ENCODE results near the gene LDB3. TPM values are rescaled to one million over a fixed set of nuclear protein-coding genes. Genes with fewer than 3 reads are reported as not detected.

LDB3 gene
- total and polyA plus RNA-seq, 2 of the 8 experiments (the other 6 are each of a cell fraction or from before 2014, with no cell fraction given) = 0.20 to 0.43 TPM

DNA sequence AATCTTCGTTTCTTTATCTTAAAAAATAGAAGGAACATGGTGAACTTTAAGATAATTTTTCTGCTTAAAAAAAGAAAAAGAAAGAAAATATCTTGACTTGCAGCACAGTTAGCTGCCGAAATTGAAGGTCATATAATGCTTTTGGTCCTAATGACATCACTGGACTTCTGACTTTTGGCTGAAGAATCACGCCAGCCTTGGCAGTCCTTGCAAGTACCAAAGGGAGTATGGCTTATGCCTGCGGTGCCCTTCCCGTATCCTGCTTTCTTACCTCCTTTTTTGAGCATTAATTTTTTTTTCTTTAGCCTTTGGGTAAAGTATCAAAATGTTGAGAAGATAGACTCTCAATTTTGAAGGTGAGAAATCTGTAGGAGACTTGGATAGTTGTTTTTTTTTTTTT is 95.1 kb downstream of the LDB3 start:
- no peak overlapping the region for H3K23ac ChIP-seq (ENCODE audit: insufficient read length)
- no peaks in the 10 kb centered on the region for H3K36me3 ChIP-seq (ENCODE audit: control insufficient read depth in 2 of 4, insufficient read depth in 4 of 4, low read length in 3 of 4)
- H3K4me3 ChIP-seq (ENCODE audit: extremely low read depth in 1 of 4, insufficient read depth in 2 of 4, low read depth in 3 of 4, low read length in 4 of 4) = no peak overlapping the region
- no peak overlapping the region; a peak in 1 of 7 replicates for H3K9ac ChIP-seq (replicated peaks in 1 of 4; ENCODE audit: extremely low read depth in 1 of 4, low read depth in 3 of 4, low read length in 3 of 4)
- peaks cover 4 to 18% (median 14%) of the 10 kb centered on the region in 4 experiments; a peak in 6 of 7 replicates for H3K4me1 ChIP-seq (replicated peaks in 1 of 4; ENCODE audit: control insufficient read depth in 3 of 4, insufficient read depth in 4 of 4, low read length in 3 of 4)
- ChIA-PET POLR2A (ENCODE audit: partially characterized antibody) (interaction anchor here (1.1 to 1.6 kb wide), 2 partner anchors 12 to 64 kb away, joined by 4 read pairs; no protein-coding TSS in a partner anchor), CTCF (ENCODE audit: partially characterized antibody) (interaction anchor here (0.6 to 1.3 kb wide), 4 partner anchors 44 to 136 kb away, joined by 3 read pairs; no protein-coding TSS in a partner anchor)
- no peak overlapping the region for H2AK5ac ChIP-seq (ENCODE audit: low read depth, low read length)
- H2BK20ac ChIP-seq (ENCODE audit: low read length) = no peak overlapping the region
- no peak overlapping the region for H2BK5ac ChIP-seq (ENCODE audit: low read depth, low read length)
- FAIRE-seq (no peak), DNase-seq (ENCODE audit: low read depth in 1 of 2, low spot score in 2 of 2) (no peak)
- peaks cover 52 to 100% of the 10 kb centered on the region in 2 experiments for H3K79me2 ChIP-seq (ENCODE audit: control insufficient read depth in 1 of 2, insufficient read depth in 2 of 2, low read length in 2 of 2)
- no peak overlapping the region for H2BK120ac ChIP-seq (replicated peaks; ENCODE audit: low read depth, low read length)
- peaks cover 3% of the 10 kb centered on the region; the same call in 1 of the 2 replicates for H3K79me1 ChIP-seq (ENCODE audit: low read depth, low read length)
- H3K27me3 ChIP-seq (replicated peaks in 1 of 4; ENCODE audit: control insufficient read depth in 3 of 4, extremely low read depth in 1 of 4, insufficient read depth in 3 of 4, low read length in 3 of 4) = no peaks in the 10 kb centered on the region
- H3K56ac ChIP-seq (replicated peaks; ENCODE audit: insufficient read length, low read depth, low read length) = no peak overlapping the region
- H2BK12ac ChIP-seq (ENCODE audit: low read depth, low read length) = no peak overlapping the region
- no peak overlapping the region for H3K14ac ChIP-seq (ENCODE audit: insufficient read length)
- H4K91ac ChIP-seq (replicated peaks; ENCODE audit: insufficient read length, low read length) = no peak overlapping the region
- H3K23me2 ChIP-seq (ENCODE audit: low read depth, low read length) = no peaks in the 10 kb centered on the region; the same call in 1 of the 2 replicates
- no peak overlapping the region for H4K5ac ChIP-seq (ENCODE audit: insufficient read length, low read depth, low read length)
- no peak overlapping the region for H2AFZ ChIP-seq (ENCODE audit: low read length)
- H4K8ac ChIP-seq (ENCODE audit: extremely low read depth, insufficient read depth, low read length) = no peak overlapping the region
- no peak overlapping the region for H3K27ac ChIP-seq (ENCODE audit: low read depth, low read length)
- TF ChIP-seq SRF (IDR thresholded peaks at IDR 0.05; ENCODE audit: low read depth, low read length) (no peak), KDM5A (IDR thresholded peaks at IDR 0.05; ENCODE audit: low read length) (no peak), EP300 (IDR thresholded peaks at IDR 0.05; ENCODE audit: borderline replicate concordance in 1 of 2, low read depth in 2 of 2, low read length in 2 of 2) (no peak), EGR1 (IDR thresholded peaks at IDR 0.05; ENCODE audit: borderline replicate concordance, low read depth, low read length) (no peak), POU5F1 (IDR thresholded peaks at IDR 0.05; ENCODE audit: low read depth, low read length) (no peak), JUN (IDR thresholded peaks at IDR 0.05; ENCODE audit: low read depth, low read length) (no peak)
- no peak overlapping the region for H3K18ac ChIP-seq (ENCODE audit: extremely low read depth, low read length)
- H3K4me2 ChIP-seq (ENCODE audit: insufficient read depth in 1 of 2, low read depth in 2 of 2, low read length in 2 of 2) = no peak overlapping the region
- no peaks in the 10 kb centered on the region for H3K9me3 ChIP-seq (ENCODE audit: insufficient read depth in 2 of 2, low read depth in 1 of 2, low read length in 1 of 2)
- 85% methylated on average over 5 of the region's 5 CpGs; no CpG with 5 or more reads in 1 of the 2 experiments for WGBS, 2 experiments (ENCODE audit: extremely low coverage in 1 of 2, insufficient coverage in 1 of 2, insufficient read length in 1 of 2, insufficient replicate concordance in 2 of 2, low coverage in 1 of 2, low lambda C conversion rate in 2 of 2, missing lambda C conversion rate in 1 of 2)
- H4K20me1 ChIP-seq (replicated peaks in 1 of 2; ENCODE audit: control insufficient read depth in 1 of 2, insufficient read depth in 2 of 2, low read length in 2 of 2) = peaks cover 8 to 25% of the 10 kb centered on the region in 2 experiments
- no peak overlapping the region for H2BK15ac ChIP-seq (ENCODE audit: low read length)
- H3K4ac ChIP-seq (replicated peaks; ENCODE audit: insufficient read length, low read depth, low read length) = no peak overlapping the region

All from H1 (cell line).